Loucy (cell line): ENCODE results near the gene DESI2.

Experiments
- H2AFZ ChIP-seq: fragments of 200-600 bp; sonication (generic); 2 replicates; pipeline ENCODE4 v1.6.0; 2016; ENCODE audit warnings: antibody characterized with exemption, mild to moderate bottlenecking, low read length, moderate library complexity
- H3F3A ChIP-seq: fragments of 200-600 bp; 2 replicates; pipeline ENCODE4 v1.6.0; 2016; ENCODE audit warnings: antibody characterized with exemption, low read depth, mild to moderate bottlenecking
- H3K27me3 ChIP-seq: fragments of 200-600 bp; sonication (generic); 2 replicates; pipeline ENCODE4 v1.6.1; 2014; ENCODE audit warnings: low read length, mild to moderate bottlenecking; ENCODE audit not compliant: insufficient read depth, poor library complexity, severe bottlenecking
- H3K36me3 ChIP-seq: fragments of 200-600 bp; sonication (generic); 2 replicates; pipeline ENCODE4 v1.6.1; 2016; ENCODE audit warnings: low read length; ENCODE audit not compliant: insufficient read depth
- H3K4me1 ChIP-seq: fragments of 200-600 bp; sonication (generic); 2 replicates; pipeline ENCODE4 v1.5.1; 2014; ENCODE audit warnings: low read length, mild to moderate bottlenecking; ENCODE audit not compliant: insufficient read depth, poor library complexity, severe bottlenecking
- H3K4me2 ChIP-seq: fragments of 200-600 bp; sonication (generic); 2 replicates; pipeline ENCODE4 v1.6.0; 2014; ENCODE audit warnings: antibody characterized with exemption, low read length, low read depth, mild to moderate bottlenecking; ENCODE audit not compliant: poor library complexity, severe bottlenecking
- H3K4me3 ChIP-seq: fragments of 200-600 bp; sonication (generic); 2 replicates; pipeline ENCODE4 v1.5.1; 2014; ENCODE audit warnings: low read length, mild to moderate bottlenecking, mixed read lengths; ENCODE audit not compliant: poor library complexity, severe bottlenecking
- H3K79me2 ChIP-seq: fragments of 200-600 bp; sonication (generic); 2 replicates; pipeline ENCODE4 v1.6.1; 2014; ENCODE audit warnings: low read length; ENCODE audit not compliant: insufficient read depth
- H3K9ac ChIP-seq: fragments of 200-600 bp; sonication (generic); 2 replicates; pipeline ENCODE4 v1.6.0; 2014; ENCODE audit warnings: mild to moderate bottlenecking, low read depth, low read length, moderate library complexity; ENCODE audit not compliant: poor library complexity, severe bottlenecking
- H3K9me2 ChIP-seq: fragments of 200-600 bp; sonication (generic); replicated peaks from 2 replicates; pipeline ENCODE4 v1.6.1; 2016; ENCODE audit warnings: low read depth, low read length, mixed read lengths
- H3K9me3 ChIP-seq: fragments of 200-600 bp; sonication (generic); 2 replicates; pipeline ENCODE4 v1.6.1; 2014; ENCODE audit warnings: mild to moderate bottlenecking, antibody characterized with exemption, low read length, low read depth; ENCODE audit not compliant: insufficient read depth
- H4K20me1 ChIP-seq: fragments of 200-600 bp; sonication (generic); 2 replicates; pipeline ENCODE4 v1.6.0; 2014; ENCODE audit warnings: antibody characterized with exemption, low read length, mild to moderate bottlenecking; ENCODE audit not compliant: insufficient read depth, poor library complexity, severe bottlenecking
- EZH2phosphoT487 ChIP-seq: fragments of 200-600 bp; IDR thresholded peaks from 2 replicates; pipeline ENCODE4 v1.6.1; 2018; ENCODE audit warnings: antibody characterized with exemption, mild to moderate bottlenecking, moderate library complexity, borderline replicate concordance
- TF ChIP-seq, protein P1 (sequence below): fragments of 200-600 bp; sonication (generic); conservative IDR thresholded peaks from 2 replicates; pipeline ENCODE4 v1.5.1; 2014; ENCODE audit warnings: mild to moderate bottlenecking, antibody characterized with exemption, low read length

DESI2 gene

DNA sequence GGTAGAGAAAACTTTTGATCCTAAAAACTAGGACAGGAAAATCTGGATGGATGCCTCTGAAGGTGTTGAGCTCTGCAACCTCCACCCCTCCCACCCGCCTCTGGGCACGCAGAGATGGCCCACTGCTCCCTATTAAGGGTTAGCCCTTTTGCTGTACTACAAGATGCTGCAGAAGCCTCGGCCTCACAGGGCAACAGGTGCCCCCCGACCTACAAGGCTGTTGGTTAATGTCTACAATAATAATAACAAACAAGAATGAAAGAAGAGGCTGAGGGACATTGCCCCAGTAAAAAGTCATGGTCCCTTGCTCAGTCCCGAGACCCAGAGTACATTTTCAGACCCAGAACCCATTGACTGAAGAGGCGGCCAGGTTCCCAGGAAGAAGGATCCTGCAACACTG, 7.5 kb upstream of the DESI2 start:
- no peak overlapping the region for H3K4me3 ChIP-seq
- H3K4me1 ChIP-seq = no peaks in the 10 kb centered on the region
- H3K9me2 ChIP-seq = no peaks in the 10 kb centered on the region
- H3K36me3 ChIP-seq = no peaks in the 10 kb centered on the region
- no peaks in the 10 kb centered on the region for H3K9me3 ChIP-seq
- no peaks in the 10 kb centered on the region for H3F3A ChIP-seq
- no peak for TF ChIP-seq EZH2phosphoT487
- TF ChIP-seq, protein P1, sequence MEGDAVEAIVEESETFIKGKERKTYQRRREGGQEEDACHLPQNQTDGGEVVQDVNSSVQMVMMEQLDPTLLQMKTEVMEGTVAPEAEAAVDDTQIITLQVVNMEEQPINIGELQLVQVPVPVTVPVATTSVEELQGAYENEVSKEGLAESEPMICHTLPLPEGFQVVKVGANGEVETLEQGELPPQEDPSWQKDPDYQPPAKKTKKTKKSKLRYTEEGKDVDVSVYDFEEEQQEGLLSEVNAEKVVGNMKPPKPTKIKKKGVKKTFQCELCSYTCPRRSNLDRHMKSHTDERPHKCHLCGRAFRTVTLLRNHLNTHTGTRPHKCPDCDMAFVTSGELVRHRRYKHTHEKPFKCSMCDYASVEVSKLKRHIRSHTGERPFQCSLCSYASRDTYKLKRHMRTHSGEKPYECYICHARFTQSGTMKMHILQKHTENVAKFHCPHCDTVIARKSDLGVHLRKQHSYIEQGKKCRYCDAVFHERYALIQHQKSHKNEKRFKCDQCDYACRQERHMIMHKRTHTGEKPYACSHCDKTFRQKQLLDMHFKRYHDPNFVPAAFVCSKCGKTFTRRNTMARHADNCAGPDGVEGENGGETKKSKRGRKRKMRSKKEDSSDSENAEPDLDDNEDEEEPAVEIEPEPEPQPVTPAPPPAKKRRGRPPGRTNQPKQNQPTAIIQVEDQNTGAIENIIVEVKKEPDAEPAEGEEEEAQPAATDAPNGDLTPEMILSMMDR = no peak
- no peaks in the 10 kb centered on the region for H3K27me3 ChIP-seq
- H3K9ac ChIP-seq = no peak overlapping the region
- no peaks in the 10 kb centered on the region for H4K20me1 ChIP-seq
- no peaks in the 10 kb centered on the region for H3K79me2 ChIP-seq
- H3K4me2 ChIP-seq = no peak overlapping the region
- H2AFZ ChIP-seq = no peak overlapping the region

DNA sequence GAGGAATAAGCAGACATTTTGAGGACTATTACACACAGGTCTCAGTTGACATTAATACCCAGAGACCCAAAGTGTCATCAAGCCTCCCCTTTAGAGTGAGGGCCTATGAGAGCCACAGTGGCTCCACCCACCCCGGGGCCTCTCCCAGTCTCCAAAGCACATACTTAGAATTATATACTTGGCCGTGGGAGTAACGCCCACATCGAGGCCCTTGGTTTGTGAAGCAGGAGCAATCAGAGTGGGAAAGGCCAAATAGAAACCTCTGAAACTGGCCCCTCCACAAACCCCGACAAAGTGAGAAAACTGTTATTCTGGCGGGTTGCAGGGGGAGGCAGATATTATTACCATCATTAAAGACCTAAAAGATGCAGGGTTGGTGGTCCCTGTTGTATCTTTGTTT, 7.0 kb upstream of the DESI2 start:
- H3K4me3 ChIP-seq = no peak overlapping the region
- no peak for TF ChIP-seq EZH2phosphoT487
- TF ChIP-seq, protein P1 = no peak
- H3K9me3 ChIP-seq = no peaks in the 10 kb centered on the region
- no peaks in the 10 kb centered on the region for H3K9me2 ChIP-seq
- no peaks in the 10 kb centered on the region for H3K36me3 ChIP-seq
- H2AFZ ChIP-seq = no peak overlapping the region
- no peaks in the 10 kb centered on the region for H3F3A ChIP-seq
- no peaks in the 10 kb centered on the region for H3K27me3 ChIP-seq
- no peaks in the 10 kb centered on the region for H3K4me1 ChIP-seq
- H3K79me2 ChIP-seq = no peaks in the 10 kb centered on the region
- no peak overlapping the region for H3K9ac ChIP-seq
- H3K4me2 ChIP-seq = no peak overlapping the region
- no peaks in the 10 kb centered on the region for H4K20me1 ChIP-seq

DNA sequence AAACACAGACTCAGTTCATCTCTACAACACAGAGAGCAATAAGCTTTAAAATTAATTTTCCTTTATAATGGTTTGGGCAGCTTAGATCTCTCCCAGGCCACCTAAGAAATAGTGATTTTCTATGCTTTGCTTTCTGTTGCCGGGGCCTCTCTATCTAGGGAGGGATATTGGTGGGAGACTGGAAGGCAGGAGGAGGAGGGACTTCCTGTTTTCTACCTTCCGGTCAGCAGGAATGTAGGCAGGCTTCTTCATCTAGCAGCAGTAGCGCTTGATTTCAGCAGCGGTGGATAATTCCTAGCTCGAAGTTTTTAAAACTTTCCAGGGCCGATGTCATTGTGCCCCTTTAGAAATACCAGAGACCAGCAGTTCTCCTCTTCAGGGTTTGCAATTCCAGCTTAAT, 5.1 kb upstream of the DESI2 start:
- Histone ChIP-seq H3K79me2 (no peaks in the 10 kb centered on the region), H3K4me3 (no peak overlapping the region), H3F3A (no peaks in the 10 kb centered on the region), H2AFZ (no peak overlapping the region), H3K9ac (no peak overlapping the region), H3K9me2 (no peaks in the 10 kb centered on the region), H3K4me2 (no peak overlapping the region), H3K27me3 (no peaks in the 10 kb centered on the region), H3K9me3 (no peaks in the 10 kb centered on the region), H3K36me3 (no peaks in the 10 kb centered on the region), H4K20me1 (no peaks in the 10 kb centered on the region), H3K4me1 (peaks cover 5% of the 10 kb centered on the region)
- no peak for TF ChIP-seq EZH2phosphoT487
- TF ChIP-seq, protein P1 = no peak
